Endothelial cell of umbilical vein (primary cell): ENCODE results near the gene PPP1R3G. TPM values are rescaled to one million over a fixed set of nuclear protein-coding genes. Genes with fewer than 3 reads are reported as not detected.

Source experiments
- BruUV-seq: library from RNA; stranded (reverse); fragments of 400-500 nt; replicated peaks from 2 replicates; lab custom pipeline; 2021; lab: Mats Ljungman, UMichigan
- CTCF ChIA-PET: fragments of 300-600, 350-600 bp; sonication (Branson Sonifier 250); formaldehyde crosslinking; loops from one replicate; lab custom pipeline; 2021; ENCODE audit warnings: antibody characterized with exemption, inconsistent platforms; lab: Charles Lee
- POLR2A ChIA-PET: fragments of 300-600, 350-600 bp; sonication (Branson Sonifier 250); formaldehyde crosslinking; loops from one replicate; lab custom pipeline; 2021; ENCODE audit warnings: antibody characterized with exemption, inconsistent platforms; lab: Charles Lee
- DNase-seq: peaks from one replicate; pipeline ENCODE4 v3.0.0-alpha.2; 2011; ENCODE audit warnings: low read depth, low spot score
- FAIRE-seq: peaks from 2 replicates; lab custom pipeline; 2011; peaks lifted over from hg19 to GRCh38; lab: Jason Lieb, UNC
- H2AFZ ChIP-seq: 2 replicates; pipeline ENCODE4 v1.6.0; 2012; ENCODE audit warnings: low read depth, low read length, control low read depth, inconsistent platforms
- H3K27ac ChIP-seq: 2 replicates; pipeline ENCODE4 v1.5.1; 2011; ENCODE audit warnings: low read depth, mild to moderate bottlenecking, control low read depth, low read length, moderate library complexity; ENCODE audit not compliant: insufficient read depth
- H3K27me3 ChIP-seq, 2 experiments: 2 replicates each; pipeline versions ENCODE4 v1.6.0 to v1.6.1; 2011; ENCODE audit warnings: low read length in 2 of 2, mixed read lengths in 1 of 2; ENCODE audit not compliant: control insufficient read depth in 2 of 2, insufficient read depth in 2 of 2
- H3K36me3 ChIP-seq, 2 experiments: 2 replicates in 1 of 2; 3 replicates in 1 of 2; pipeline ENCODE4 v1.5.1; 2011; ENCODE audit warnings: low read length in 2 of 2, mild to moderate bottlenecking in 1 of 2, moderate library complexity in 1 of 2; ENCODE audit not compliant: control insufficient read depth in 2 of 2, insufficient read depth in 2 of 2; ENCODE audit errors: extremely low read depth in 1 of 2
- H3K4me1 ChIP-seq: 3 replicates; pipeline ENCODE4 v1.5.1; 2011; ENCODE audit warnings: mild to moderate bottlenecking, low read length; ENCODE audit not compliant: control insufficient read depth, insufficient read depth; ENCODE audit errors: extremely low read depth
- H3K4me2 ChIP-seq: 2 replicates; pipeline ENCODE4 v1.6.1; 2011; ENCODE audit warnings: low read length, control low read depth, mixed read lengths; ENCODE audit not compliant: insufficient read depth
- H3K4me3 ChIP-seq, 3 experiments: fragments of 200-600 bp in 1 of 3; sonication (generic), shearing (Covaris generic) in 1 of 3; replicated peaks in 1 of 3; 2 replicates each; pipeline ENCODE4 v1.5.1; 2011 to 2016; ENCODE audit warnings: control low read depth in 3 of 3, low read length in 3 of 3, mild to moderate bottlenecking in 2 of 3, inconsistent platforms in 1 of 3, low read depth in 1 of 3, moderate library complexity in 1 of 3; ENCODE audit not compliant: insufficient read depth in 1 of 3
- H3K79me2 ChIP-seq: 2 replicates; pipeline ENCODE4 v1.6.0; 2012; ENCODE audit warnings: low read length, inconsistent platforms; ENCODE audit not compliant: control insufficient read depth, insufficient read depth
- H3K9ac ChIP-seq: replicated peaks from 2 replicates; pipeline ENCODE3; 2011; ENCODE audit warnings: low read length, control low read depth; ENCODE audit not compliant: insufficient read depth; ENCODE audit errors: extremely low read depth
- H3K9me1 ChIP-seq: replicated peaks from 3 replicates; pipeline ENCODE4 v1.6.0; 2011; ENCODE audit warnings: mild to moderate bottlenecking, low read length; ENCODE audit not compliant: control insufficient read depth, insufficient read depth; ENCODE audit errors: extremely low read depth
- H3K9me3 ChIP-seq: replicated peaks from 2 replicates; pipeline ENCODE4 v1.5.1; 2012; ENCODE audit warnings: low read length, inconsistent platforms; ENCODE audit not compliant: control insufficient read depth, insufficient read depth
- H4K20me1 ChIP-seq: replicated peaks from 2 replicates; pipeline ENCODE3; 2011; ENCODE audit warnings: mild to moderate bottlenecking, low read length; ENCODE audit not compliant: control insufficient read depth, insufficient read depth; ENCODE audit errors: extremely low read depth
- CTCF ChIP-seq, 2 donors: IDR thresholded peaks; 1 replicate in 1 of 2; 2 replicates in 1 of 2; pipeline ENCODE4 v1.5.1; 2011; ENCODE audit warnings: low read length in 2 of 2, mild to moderate bottlenecking in 2 of 2, moderate library complexity in 2 of 2, control low read depth in 1 of 2, inconsistent platforms in 1 of 2, low read depth in 1 of 2; ENCODE audit not compliant: insufficient read depth in 1 of 2; ENCODE audit errors: extremely low read depth in 1 of 2
- EZH2 ChIP-seq: IDR thresholded peaks from 2 replicates; pipeline ENCODE4 v1.6.1; 2012; ENCODE audit warnings: borderline replicate concordance, low read depth, mild to moderate bottlenecking, moderate library complexity, low read length, inconsistent platforms; ENCODE audit not compliant: severe bottlenecking
- FOS ChIP-seq: IDR thresholded peaks from 2 replicates; pipeline ENCODE4 v1.6.1; 2011; ENCODE audit warnings: mild to moderate bottlenecking, low read length, moderate library complexity, borderline replicate concordance; ENCODE audit not compliant: insufficient read depth
- GATA2 ChIP-seq: IDR thresholded peaks from 2 replicates; pipeline ENCODE4 v1.7.0; 2011; ENCODE audit warnings: low read depth, mild to moderate bottlenecking, moderate library complexity, mixed read lengths, low read length; ENCODE audit not compliant: insufficient read length, insufficient read depth
- JUN ChIP-seq: IDR thresholded peaks from 2 replicates; pipeline ENCODE4 v1.6.1; 2011; ENCODE audit warnings: borderline replicate concordance, low read depth; ENCODE audit not compliant: insufficient read length, insufficient read depth
- MAX ChIP-seq: IDR thresholded peaks from 2 replicates; pipeline ENCODE4 v1.6.1; 2011; ENCODE audit not compliant: insufficient read depth, insufficient read length
- MYC ChIP-seq: IDR thresholded peaks from one replicate; pipeline ENCODE4 v1.6.1; 2011; ENCODE audit warnings: mild to moderate bottlenecking, low read depth, low read length
- POLR2A ChIP-seq: IDR thresholded peaks from 2 replicates; pipeline ENCODE4 v1.6.1; 2012; ENCODE audit warnings: low read depth, mild to moderate bottlenecking, control low read depth, low read length
- POLR2AphosphoS5 ChIP-seq: IDR thresholded peaks from 2 replicates; pipeline ENCODE4 v1.6.1; 2012; ENCODE audit warnings: low read depth, mild to moderate bottlenecking, control low read depth, low read length, moderate library complexity; ENCODE audit not compliant: insufficient read depth
- dilution Hi-C: fragments of 300-500 bp; cut with MboI; formaldehyde crosslinking; loops from one replicate; pipeline ENCODE4 v1.15.0; 2019; ENCODE audit warnings: low sequenced_read_pairs; ENCODE audit not compliant: extremely low pct_ligation_motif_present
- intact Hi-C: fragments of 100-400 bp; cut with micrococcal nuclease; formaldehyde crosslinking; loops from one replicate; pipeline ENCODE4 v1.10.0; 2022
- polyA plus RNA-seq, 4 experiments: library from polyadenylated mRNA; depleted of rRNA in 3 of 4; stranded (reverse) in 3 of 4; unstranded in 1 of 4; fragments of >200 nt; gene quantifications; 2 replicates each; pipeline versions ENCODE4 v1.2.1 to v1.2.3, GENCODE V29; 2011 to 2012; ENCODE audit warnings: missing spikeins in 1 of 4
- total RNA-seq: library from RNA; stranded (reverse); gene quantifications from 2 replicates; pipeline ENCODE4 v1.2.3, GENCODE V29; 2021

PPP1R3G gene
- total and polyA plus RNA-seq, 2 donors (not counting 3 experiments of a cell fraction or from before 2014, with no cell fraction given): 0.04 to 0.09 TPM

- no TSS peak for BruUV-seq
- Histone ChIP-seq H3K36me3 (no peaks in the 10 kb centered on the region), H3K9ac (no peak overlapping the region), H3K4me2 (no peak overlapping the region), H4K20me1 (no peaks in the 10 kb centered on the region), H3K9me3 (no peaks in the 10 kb centered on the region), H2AFZ (no peak overlapping the region), H3K4me1 (no peaks in the 10 kb centered on the region), H3K9me1 (no peaks in the 10 kb centered on the region), H3K27me3 (no peaks in the 10 kb centered on the region), H3K4me3 (no peak overlapping the region), H3K27ac (no peak overlapping the region), H3K79me2 (no peaks in the 10 kb centered on the region)
- intact Hi-C loops: no loop called here
- no peak for DNase-seq
- CTCF ChIA-PET: no interaction called here
- POLR2A ChIA-PET: no interaction called here
- no peak for FAIRE-seq
- TF ChIP-seq JUN (no peak), FOS (no peak), MYC (no peak), POLR2AphosphoS5 (no peak), POLR2A (no peak), CTCF (IDR thresholded peaks at IDR 0.05; ENCODE audit: extremely low read depth in 1 of 2, insufficient read depth in 1 of 2, low read depth in 1 of 2, low read length in 2 of 2) (no peak), EZH2 (no peak), GATA2 (no peak), MAX (no peak)
- dilution Hi-C loops: no loop called here
Observed at GRCh38 chr6:5123296-5124143, 38.4 kb downstream of the PPP1R3G start.
